Stimulated activated CD8-positive, alpha-beta memory T cell treated with anti-CD3 and anti-CD28 coated beads, Interleukin-12 subunit alpha, Interleukin-12 subunit beta, amount 100 ng/mL, for 1 hour (primary cell): ENCODE measurements around the gene MSANTD1.

Experiments used
- DNase-seq: peaks from one replicate; pipeline ENCODE4 v3.0.0-alpha.2; 2020; ENCODE audit warnings: low read depth

MSANTD1 gene

GRCh38 chr4:3263876-3264193 is 14.9 kb downstream of the MSANTD1 start:
- DNase-seq = no peak

GRCh38 chr4:3266076-3266475 is 17.1 kb downstream of the MSANTD1 start:
- DNase-seq = no peak

GRCh38 chr4:3267576-3268394 is 18.8 kb downstream of the MSANTD1 start:
- DNase-seq = no peak

- DNase-seq = no peak
These were observed 19.6 kb downstream of the MSANTD1 start for GRCh38 chr4:3268395-3269104.

- DNase-seq = no peak
These were observed 20.4 kb downstream of the MSANTD1 start for GRCh38 chr4:3269105-3269927.

GRCh38 chr4:3269991-3270611 is 21.1 kb downstream of the MSANTD1 start:
- DNase-seq = no peak

- no peak for DNase-seq
These were observed 22.2 kb downstream of the MSANTD1 start for GRCh38 chr4:3271131-3271530.

- DNase-seq = no peak
These were observed 28.0 kb downstream of the MSANTD1 start for GRCh38 chr4:3276986-3277385.

GRCh38 chr4:3280466-3280865 is 31.5 kb downstream of the MSANTD1 start:
- DNase-seq = no peak

GRCh38 chr4:3283483-3283882 is 34.5 kb downstream of the MSANTD1 start:
- DNase-seq = no peak

GRCh38 chr4:3283916-3284315 is 35.0 kb downstream of the MSANTD1 start:
- DNase-seq = no peak

GRCh38 chr4:3284734-3285557 is 36.0 kb downstream of the MSANTD1 start:
- DNase-seq = no peak

- no peak for DNase-seq
These were observed 36.8 kb downstream of the MSANTD1 start for GRCh38 chr4:3285558-3286334.

GRCh38 chr4:3286335-3287175 is 37.6 kb downstream of the MSANTD1 start:
- no peak for DNase-seq

GRCh38 chr4:3287271-3287971 is 38.5 kb downstream of the MSANTD1 start:
- no peak for DNase-seq

GRCh38 chr4:3287972-3288570 is 39.1 kb downstream of the MSANTD1 start:
- no peak for DNase-seq

GRCh38 chr4:3288571-3289094 is 39.7 kb downstream of the MSANTD1 start:
- DNase-seq = no peak

GRCh38 chr4:3290476-3290875 is 41.5 kb downstream of the MSANTD1 start:
- no peak for DNase-seq
